ENCODE data around the gene ENOX1.
"Not testable (repeated sequence)": the region's sequence is repeated elsewhere in the genome, so short reads cannot be mapped to it uniquely, and the experiment has no call there.

Gene ENOX1

GRCh38 chr13:43171489-43171888 lies 615.3 kb downstream of the ENOX1 start:
- Histone ChIP-seq H3K27ac (no peak overlapping the region), H3K36me3 (no peaks in the 10 kb centered on the region), H3K27me3 (no peaks in the 10 kb centered on the region), H3K4me1 (no peaks in the 10 kb centered on the region), H3K9me3 (no peaks in the 10 kb centered on the region), H3K4me3 (no peak overlapping the region)
- no peak for TF ChIP-seq CTCF (IDR thresholded peaks at IDR 0.05)
- intact Hi-C loops (cut with DNase I; ENCODE audit: low total_unique reads) = no loop called here
- DNase-seq = no peak

GRCh38 chr13:43170506-43170905 lies 616.3 kb downstream of the ENOX1 start:
- H3K27me3 ChIP-seq = no peaks in the 10 kb centered on the region
- no peak for TF ChIP-seq CTCF (IDR thresholded peaks at IDR 0.05)
- no peak overlapping the region for H3K4me3 ChIP-seq
- H3K27ac ChIP-seq = no peak overlapping the region
- H3K36me3 ChIP-seq = no peaks in the 10 kb centered on the region
- intact Hi-C loops (cut with DNase I; ENCODE audit: low total_unique reads) = no loop called here
- peaks cover 0 to 5% (median 0%) of the 10 kb centered on the region in 3 donors for H3K9me3 ChIP-seq
- H3K4me1 ChIP-seq = no peaks in the 10 kb centered on the region
- no peak for DNase-seq

GRCh38 chr13:43168434-43168833 lies 618.3 kb downstream of the ENOX1 start:
- H3K27ac ChIP-seq; H3K27me3 ChIP-seq; DNase-seq; H3K4me1 ChIP-seq; intact Hi-C loops (cut with DNase I; ENCODE audit: low total_unique reads); H3K36me3 ChIP-seq; H3K4me3 ChIP-seq: not testable (repeated sequence)
- H3K9me3 ChIP-seq = peaks cover 0 to 17% (median 0%) of the 10 kb centered on the region in 3 donors

- H3K27me3 ChIP-seq = no peaks in the 10 kb centered on the region
- intact Hi-C loops (cut with DNase I; ENCODE audit: low total_unique reads) = no loop called here
- no peaks in the 10 kb centered on the region for H3K4me1 ChIP-seq
- H3K4me3 ChIP-seq = no peak overlapping the region
- no peak overlapping the region for H3K27ac ChIP-seq
- no peaks in the 10 kb centered on the region for H3K36me3 ChIP-seq
- peaks cover 0 to 17% (median 0%) of the 10 kb centered on the region in 3 donors for H3K9me3 ChIP-seq
- TF ChIP-seq CTCF (IDR thresholded peaks at IDR 0.05) = no peak
- no peak for DNase-seq
Observed at GRCh38 chr13:43167731-43168130, 619.0 kb downstream of the ENOX1 start.

GRCh38 chr13:43166644-43167457 lies 619.9 kb downstream of the ENOX1 start:
- H3K4me3 ChIP-seq = no peak overlapping the region
- DNase-seq = no peak
- H3K9me3 ChIP-seq = peaks cover 0 to 17% (median 0%) of the 10 kb centered on the region in 3 donors

More at GRCh38 chr13:43166644-43167457, 619.9 kb downstream of the ENOX1 start:
- Histone ChIP-seq H3K4me1 (no peaks in the 10 kb centered on the region), H3K27me3 (no peaks in the 10 kb centered on the region), H3K27ac (no peak overlapping the region), H3K36me3 (no peaks in the 10 kb centered on the region)
- intact Hi-C loops (cut with DNase I; ENCODE audit: low total_unique reads) = no loop called here
- TF ChIP-seq CTCF (IDR thresholded peaks at IDR 0.05) = no peak

Measured in tibial artery (tissue), 4 donors.